Prostate gland (tissue), 2 donors: ENCODE results near the gene FHL1.

Experiments used
- CTCF ChIP-seq, 4 experiments: fragments of 200-600 bp in 2 of 4; fragments of 450-650 bp in 2 of 4; sonication (generic) in 2 of 4; IDR thresholded peaks; 1 replicate in 3 of 4; 2 replicates in 1 of 4; pipeline ENCODE4 v1.5.1; 2016 to 2019; ENCODE audit warnings: antibody characterized with exemption in 4 of 4, mild to moderate bottlenecking in 2 of 4, moderate library complexity in 2 of 4
- POLR2A ChIP-seq: fragments of 450-650 bp; IDR thresholded peaks from one replicate; pipeline ENCODE4 v1.6.1; 2016; ENCODE audit warnings: antibody characterized with exemption, mild to moderate bottlenecking
- POLR2AphosphoS5 ChIP-seq: sonication (generic); formaldehyde crosslinking; IDR thresholded peaks from one replicate; pipeline ENCODE4 v1.6.1; 2017; ENCODE audit warnings: antibody characterized with exemption

- TF ChIP-seq CTCF (IDR thresholded peaks at IDR 0.05) (no peak), POLR2A (no peak), POLR2AphosphoS5 (no peak)
Observed at GRCh38 chrX:136112286-136112685, 35.0 kb upstream of the FHL1 start.
